ENCODE results near the gene ZBTB5.

The ZBTB5 gene

DNA sequence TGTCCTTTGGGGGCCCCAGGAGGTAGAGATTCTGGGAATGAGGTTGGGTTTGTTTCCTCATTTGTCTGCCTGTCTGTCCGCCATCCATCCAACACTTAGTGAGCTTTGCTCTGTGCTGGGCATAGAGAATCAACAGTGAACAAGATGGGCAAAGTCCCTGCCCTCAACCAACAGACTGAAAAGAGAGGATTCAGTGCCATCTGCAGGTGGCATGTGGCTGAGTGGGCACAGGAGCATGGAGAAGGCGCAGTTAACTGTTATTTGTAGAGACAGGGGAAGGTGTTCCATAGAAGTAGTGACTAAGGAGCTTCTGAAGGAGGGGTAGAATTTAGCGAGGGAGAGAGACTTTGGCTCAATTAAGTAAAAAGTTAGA, 43.6 kb upstream of the ZBTB5 start:
- H3K4me3 ChIP-seq (replicated peaks in 1 of 2; ENCODE audit: low read depth in 2 of 2, low read length in 2 of 2) = no peak overlapping the region
- no peak for DNase-seq (ENCODE audit: low read depth in 2 of 2)
- TF ChIP-seq, protein P1, sequence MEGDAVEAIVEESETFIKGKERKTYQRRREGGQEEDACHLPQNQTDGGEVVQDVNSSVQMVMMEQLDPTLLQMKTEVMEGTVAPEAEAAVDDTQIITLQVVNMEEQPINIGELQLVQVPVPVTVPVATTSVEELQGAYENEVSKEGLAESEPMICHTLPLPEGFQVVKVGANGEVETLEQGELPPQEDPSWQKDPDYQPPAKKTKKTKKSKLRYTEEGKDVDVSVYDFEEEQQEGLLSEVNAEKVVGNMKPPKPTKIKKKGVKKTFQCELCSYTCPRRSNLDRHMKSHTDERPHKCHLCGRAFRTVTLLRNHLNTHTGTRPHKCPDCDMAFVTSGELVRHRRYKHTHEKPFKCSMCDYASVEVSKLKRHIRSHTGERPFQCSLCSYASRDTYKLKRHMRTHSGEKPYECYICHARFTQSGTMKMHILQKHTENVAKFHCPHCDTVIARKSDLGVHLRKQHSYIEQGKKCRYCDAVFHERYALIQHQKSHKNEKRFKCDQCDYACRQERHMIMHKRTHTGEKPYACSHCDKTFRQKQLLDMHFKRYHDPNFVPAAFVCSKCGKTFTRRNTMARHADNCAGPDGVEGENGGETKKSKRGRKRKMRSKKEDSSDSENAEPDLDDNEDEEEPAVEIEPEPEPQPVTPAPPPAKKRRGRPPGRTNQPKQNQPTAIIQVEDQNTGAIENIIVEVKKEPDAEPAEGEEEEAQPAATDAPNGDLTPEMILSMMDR (IDR thresholded peaks at IDR 0.05; ENCODE audit: low read depth, low read length) = no peak

- TF ChIP-seq, protein P1 (IDR thresholded peaks at IDR 0.05; ENCODE audit: low read depth, low read length) = no peak
- DNase-seq (ENCODE audit: low read depth in 2 of 2) = peak in 1 of 2 donors; percentile 5
- no peak overlapping the region for H3K4me3 ChIP-seq (replicated peaks in 1 of 2; ENCODE audit: low read depth in 2 of 2, low read length in 2 of 2)
These were observed 43.0 kb upstream of the ZBTB5 start for GRCh38 chr9:37508135-37508833.

- H3K4me3 ChIP-seq (replicated peaks in 1 of 2; ENCODE audit: low read depth in 2 of 2, low read length in 2 of 2) = no peak overlapping the region
- TF ChIP-seq, protein P1 (IDR thresholded peaks at IDR 0.05; ENCODE audit: low read depth, low read length) = no peak
- DNase-seq (ENCODE audit: low read depth in 2 of 2) = no peak
These were observed 42.4 kb upstream of the ZBTB5 start for GRCh38 chr9:37507566-37508134.

DNA sequence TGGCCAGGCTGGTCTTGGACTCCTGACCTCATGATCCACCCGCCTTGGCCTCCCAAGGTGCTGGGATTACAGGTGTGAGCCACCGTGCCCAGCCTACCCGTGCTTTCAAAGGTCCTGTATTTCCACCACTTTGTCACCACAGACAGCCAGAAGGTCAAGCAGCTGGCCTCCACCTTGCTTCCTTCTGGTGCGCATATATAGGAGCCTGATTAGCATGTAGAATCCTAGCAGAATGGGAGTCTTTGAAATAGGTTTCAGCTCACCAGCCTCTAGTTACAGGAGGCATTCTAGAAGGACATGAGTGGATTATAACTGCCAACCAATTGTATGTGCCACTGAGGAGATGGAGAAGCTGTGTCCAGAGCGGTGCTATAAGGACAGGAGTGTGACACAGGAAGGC, 39.4 kb upstream of the ZBTB5 start:
- H3K4me3 ChIP-seq (replicated peaks in 1 of 2; ENCODE audit: low read depth in 2 of 2, low read length in 2 of 2) = no peak overlapping the region
- TF ChIP-seq, protein P1 (IDR thresholded peaks at IDR 0.05; ENCODE audit: low read depth, low read length) = no peak
- no peak for DNase-seq (ENCODE audit: low read depth in 2 of 2)

GRCh38 chr9:37503736-37504135, 38.5 kb upstream of the ZBTB5 start:
- no peak overlapping the region for H3K4me3 ChIP-seq (replicated peaks in 1 of 2; ENCODE audit: low read depth in 2 of 2, low read length in 2 of 2)
- DNase-seq (ENCODE audit: low read depth in 2 of 2) = peak; percentile 15 to 42
- TF ChIP-seq, protein P1 (IDR thresholded peaks at IDR 0.05; ENCODE audit: low read depth, low read length) = no peak

- DNase-seq (ENCODE audit: low read depth in 2 of 2) = peak in 1 of 2 donors; percentile 24
- TF ChIP-seq, protein P1 (IDR thresholded peaks at IDR 0.05; ENCODE audit: low read depth, low read length) = no peak
- no peak overlapping the region for H3K4me3 ChIP-seq (replicated peaks in 1 of 2; ENCODE audit: low read depth in 2 of 2, low read length in 2 of 2)
These were observed 36.8 kb upstream of the ZBTB5 start for GRCh38 chr9:37501957-37502596.

Measured in cardiac fibroblast (primary cell).